ENCODE results near the gene CIZ1.
"Not testable (repeated sequence)": the region's sequence is repeated elsewhere in the genome, so short reads cannot be mapped to it uniquely, and the experiment has no call there.

Gene CIZ1

DNA sequence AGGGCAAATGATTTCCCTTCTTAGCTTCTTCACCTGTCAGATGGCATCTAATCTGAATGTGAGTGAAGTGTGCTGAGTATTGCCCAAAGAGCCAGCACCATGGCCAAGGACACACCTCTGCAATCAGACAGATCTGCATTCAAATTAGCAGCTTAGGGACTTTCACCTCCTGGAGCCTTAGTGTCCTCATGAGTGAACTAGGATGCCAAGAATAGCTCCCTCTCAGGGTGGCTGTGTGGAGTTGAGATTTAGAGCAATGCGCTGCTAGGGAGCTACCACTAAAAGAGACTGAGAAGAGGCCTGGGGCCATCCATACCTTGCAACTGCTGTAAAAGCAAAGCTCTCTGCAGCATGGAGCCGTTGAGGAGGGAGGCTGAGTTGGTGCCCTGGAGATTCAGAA is 1.4 kb downstream of the CIZ1 start:
- no peak for DNase-seq (ENCODE audit: low read depth in 3 of 3)

- no peak for DNase-seq (ENCODE audit: low read depth in 3 of 3)
Measured at GRCh38 chr9:128188209-128188608, 3.2 kb downstream of the CIZ1 start.

GRCh38 chr9:128187361-128187760 is 4.0 kb downstream of the CIZ1 start:
- no peak for DNase-seq (ENCODE audit: low read depth in 3 of 3)

- DNase-seq (ENCODE audit: low read depth in 3 of 3) = no peak
Measured at GRCh38 chr9:128185979-128186965, 5.1 kb downstream of the CIZ1 start.

DNA sequence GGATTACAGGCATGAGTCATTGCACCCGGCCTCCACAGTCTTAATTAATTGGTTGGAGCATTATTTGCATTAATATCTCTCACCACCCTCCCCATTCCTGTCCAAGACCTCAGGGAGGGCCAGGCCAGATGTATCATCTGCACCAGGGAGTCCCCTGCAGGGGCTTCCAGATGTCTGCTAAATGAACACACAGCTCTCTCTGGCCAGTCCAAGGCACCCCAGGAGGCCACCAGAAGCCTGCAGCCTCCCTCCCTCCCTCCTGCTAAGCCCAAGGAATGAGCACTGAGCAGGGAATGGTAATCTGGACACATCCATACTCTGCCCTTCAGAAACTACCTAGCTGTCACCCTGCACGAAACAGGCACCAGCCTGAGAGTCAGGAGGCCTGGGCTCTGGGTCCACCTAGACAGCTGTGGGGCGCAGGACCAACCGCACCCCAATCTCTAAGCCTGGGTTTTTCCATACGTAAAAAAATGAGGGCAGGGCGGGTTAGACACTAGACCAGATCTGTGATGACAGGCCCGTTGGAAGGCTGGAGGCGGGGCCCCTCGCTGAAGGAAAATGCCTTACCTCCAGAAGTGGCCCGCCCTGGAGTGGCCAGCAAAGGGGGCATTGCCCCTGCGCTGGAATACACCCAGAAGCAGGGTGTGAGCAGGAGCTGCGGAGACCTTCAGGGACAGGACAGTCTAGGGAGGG is 8.3 kb downstream of the CIZ1 start:
- no peak for DNase-seq (ENCODE audit: low read depth in 3 of 3)

GRCh38 chr9:128181480-128181879 is 9.9 kb downstream of the CIZ1 start:
- DNase-seq (ENCODE audit: low read depth in 3 of 3) = not testable (repeated sequence)

DNA sequence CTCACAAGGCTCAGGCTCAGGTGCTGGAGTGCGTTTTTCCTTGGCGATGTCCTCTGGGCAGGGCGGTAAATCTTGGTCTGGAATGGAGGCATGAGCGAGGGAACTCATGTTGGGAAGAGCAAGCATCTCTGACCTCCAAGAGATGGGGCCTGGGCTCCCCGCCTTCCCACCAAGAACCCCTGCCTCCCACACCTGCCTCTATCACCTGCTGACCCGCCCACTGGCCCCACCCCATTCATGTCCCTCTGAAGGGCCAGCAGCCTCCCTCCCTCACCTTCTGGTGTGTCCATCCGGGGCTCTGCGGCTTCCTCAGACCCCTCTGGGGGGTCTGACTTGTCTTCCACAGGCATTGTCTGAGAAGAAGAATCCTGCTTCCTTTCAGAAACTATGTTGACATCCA is 10.9 kb downstream of the CIZ1 start:
- DNase-seq (ENCODE audit: low read depth in 3 of 3) = no peak

DNA sequence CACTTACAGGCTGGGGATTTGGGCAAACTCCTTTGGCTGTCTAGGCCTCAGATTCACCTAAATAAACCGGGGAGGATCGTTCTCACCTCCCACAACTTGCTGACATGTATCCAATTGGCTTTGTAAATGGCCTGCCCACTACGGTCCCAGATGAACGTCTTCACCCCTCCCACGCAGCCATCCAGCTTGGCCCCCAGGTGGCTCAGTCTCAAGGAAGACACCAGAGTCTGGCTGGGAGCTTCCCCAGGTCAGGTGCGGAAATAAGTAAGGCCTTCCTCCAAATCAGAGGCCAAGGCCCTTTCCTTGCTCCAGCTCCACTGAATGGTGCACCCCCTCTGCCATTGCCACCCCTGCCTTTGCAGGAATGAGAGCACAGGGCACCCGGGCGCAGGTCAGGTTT is 11.4 kb downstream of the CIZ1 start:
- no peak for DNase-seq (ENCODE audit: low read depth in 3 of 3)

DNA sequence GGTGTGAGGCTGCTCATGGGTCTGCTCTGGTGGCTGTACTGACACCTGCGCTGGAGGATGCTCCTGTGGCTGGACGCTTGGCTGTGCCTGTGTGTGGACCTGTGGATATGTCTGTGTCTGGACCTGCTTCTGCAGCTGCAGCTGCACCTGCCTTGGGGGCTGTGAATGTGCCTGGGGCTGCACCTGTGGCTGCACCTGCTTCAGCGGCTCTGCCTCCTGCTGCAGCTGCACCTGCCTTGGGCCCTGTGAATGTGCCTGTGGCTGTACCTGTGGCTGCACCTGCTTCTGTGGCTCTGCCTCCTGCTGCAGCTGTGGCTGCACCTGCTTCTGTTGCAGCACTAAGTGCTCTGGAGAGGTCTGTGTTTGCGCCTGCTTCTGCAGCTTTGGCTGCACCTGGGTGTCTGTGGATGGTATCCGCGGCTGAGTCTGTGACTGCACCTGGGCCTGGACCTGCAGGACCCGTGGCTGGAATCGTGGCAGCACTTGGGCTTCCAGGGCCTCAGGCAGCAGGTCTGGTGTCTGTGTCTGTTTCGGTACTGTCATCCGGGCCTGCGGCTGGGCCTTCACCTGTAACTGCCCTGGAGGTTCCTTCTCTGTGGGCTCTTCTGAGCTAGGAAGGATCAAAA is 12.5 kb downstream of the CIZ1 start:
- no peak for DNase-seq (ENCODE audit: low read depth in 3 of 3)

DNA sequence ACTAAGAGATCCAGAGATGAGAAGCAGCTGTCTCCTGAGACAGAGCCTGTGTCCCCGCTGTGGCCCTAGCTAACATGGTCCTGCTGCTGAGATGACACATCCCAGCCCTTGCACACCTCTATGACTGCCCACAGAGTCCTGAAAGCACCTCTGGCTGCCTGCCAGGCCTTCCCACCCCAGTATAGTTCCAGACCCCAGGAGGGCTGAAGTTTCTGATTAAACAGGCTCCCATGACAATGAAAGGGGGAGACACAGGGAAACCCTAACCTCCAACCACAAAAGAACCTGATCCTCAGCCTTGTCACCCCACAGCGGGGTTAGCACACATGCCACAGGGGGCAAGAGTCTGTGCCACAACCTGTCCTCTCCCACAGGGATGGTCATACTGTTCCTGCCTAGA is 15.6 kb downstream of the CIZ1 start:
- DNase-seq (ENCODE audit: low read depth in 3 of 3) = no peak

DNA sequence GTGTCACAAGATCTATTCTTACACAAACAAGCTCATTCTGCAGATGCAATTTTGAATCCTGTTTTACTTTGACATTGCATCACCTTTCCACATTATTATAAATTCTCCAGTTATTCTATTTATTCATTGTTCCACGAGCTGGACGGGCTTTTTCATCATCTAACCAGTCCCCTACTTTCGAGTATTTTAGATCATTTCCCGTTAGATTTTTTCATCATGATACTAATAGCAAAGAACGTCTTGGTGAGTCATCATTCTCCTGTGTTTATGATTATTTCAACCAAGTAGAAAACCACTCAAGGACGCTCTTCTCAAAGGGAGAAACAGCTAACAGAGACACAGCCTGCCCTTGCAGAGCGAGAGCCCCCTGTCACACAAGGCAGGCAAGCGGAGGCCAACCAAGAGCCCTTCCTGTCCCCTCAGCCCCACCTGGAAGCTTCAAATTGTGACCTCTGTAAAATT is 16.2 kb downstream of the CIZ1 start:
- no peak for DNase-seq (ENCODE audit: low read depth in 3 of 3)

- no peak for DNase-seq (ENCODE audit: low read depth in 3 of 3)
Measured at GRCh38 chr9:128174062-128174461, 17.3 kb downstream of the CIZ1 start.

DNA sequence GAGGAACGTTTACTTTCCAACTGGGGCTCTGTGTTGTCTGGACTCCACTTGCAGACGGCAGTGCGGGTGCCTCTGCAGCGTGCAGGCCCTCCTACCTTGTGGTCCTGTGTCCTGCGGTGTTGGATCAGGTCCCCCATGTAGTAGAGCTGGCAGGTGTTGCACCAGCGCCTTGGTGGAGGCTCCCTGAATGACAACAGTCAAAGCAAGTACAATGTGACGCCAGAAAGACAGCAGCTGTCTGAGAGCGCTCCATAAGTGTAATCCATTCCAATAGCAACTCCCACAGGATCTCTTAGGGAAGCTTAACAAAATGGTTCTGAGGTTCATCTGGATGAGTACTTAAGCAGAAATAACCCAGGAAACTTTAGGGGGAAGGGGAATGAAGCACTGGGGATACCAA is 21.4 kb downstream of the CIZ1 start:
- no peak for DNase-seq (ENCODE audit: low read depth in 3 of 3)

GRCh38 chr9:128169492-128169891 is 21.9 kb downstream of the CIZ1 start:
- no peak for DNase-seq (ENCODE audit: low read depth in 3 of 3)

GRCh38 chr9:128168731-128169308 is 22.6 kb downstream of the CIZ1 start:
- no peak for DNase-seq (ENCODE audit: low read depth in 3 of 3)

GRCh38 chr9:128167209-128167608 is 24.2 kb downstream of the CIZ1 start:
- DNase-seq (ENCODE audit: low read depth in 3 of 3) = no peak

GRCh38 chr9:128166169-128166568 is 25.2 kb downstream of the CIZ1 start:
- DNase-seq (ENCODE audit: low read depth in 3 of 3) = no peak

DNA sequence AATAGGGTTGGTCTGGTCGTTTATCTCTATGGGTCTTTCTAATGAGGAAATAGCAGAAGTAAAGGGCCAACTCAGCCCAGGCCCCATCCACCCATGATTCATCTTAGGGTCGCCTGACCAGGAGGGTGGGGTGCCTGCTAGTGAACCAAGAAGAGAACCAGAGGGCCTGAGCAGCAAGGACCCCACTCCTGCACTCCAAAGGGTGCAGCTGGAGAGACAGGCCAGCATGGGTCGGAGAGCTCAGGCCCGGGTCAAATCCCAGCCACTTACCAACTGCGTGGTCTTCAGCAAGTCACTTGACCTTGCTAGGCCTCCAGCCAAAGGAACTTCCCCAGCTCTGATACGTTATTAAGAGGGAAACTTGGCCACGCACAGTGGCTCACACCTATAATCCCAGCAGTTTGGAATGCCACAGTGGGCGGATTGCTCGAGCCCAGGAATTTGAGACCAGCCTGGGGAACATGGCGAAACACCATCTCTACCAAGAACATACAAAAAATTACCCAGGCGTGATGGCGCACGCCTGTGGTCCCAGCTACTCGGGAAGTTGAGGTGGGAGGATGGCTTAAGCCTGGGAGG is 27.0 kb downstream of the CIZ1 start:
- DNase-seq (ENCODE audit: low read depth in 3 of 3) = no peak

- no peak for DNase-seq (ENCODE audit: low read depth in 3 of 3)
Measured at GRCh38 chr9:128163523-128164306, 27.7 kb downstream of the CIZ1 start.

DNA sequence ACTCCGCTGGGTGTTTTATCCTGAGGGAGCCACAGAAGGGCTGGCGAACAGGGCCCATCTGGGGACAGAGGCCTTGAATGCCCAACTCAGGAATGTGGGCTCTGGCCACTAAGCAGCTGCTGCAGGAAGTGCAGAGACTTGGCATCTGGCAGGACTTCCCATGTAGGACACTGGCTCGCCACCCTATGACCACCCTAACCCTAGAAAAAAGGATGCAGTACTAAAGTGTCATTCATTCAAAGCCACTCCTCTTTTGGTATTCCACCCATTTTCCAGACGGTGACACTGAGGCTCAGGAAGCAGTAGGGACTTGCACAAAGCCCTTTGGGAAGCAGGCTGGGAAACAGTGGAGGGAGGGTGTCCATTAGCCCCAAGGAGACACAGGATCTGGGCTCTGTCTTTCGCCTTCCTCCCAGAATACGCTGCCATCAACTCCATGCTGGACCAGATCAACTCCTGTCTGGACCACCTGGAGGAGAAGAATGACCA is 28.3 kb downstream of the CIZ1 start:
- DNase-seq (ENCODE audit: low read depth in 3 of 3) = no peak
